ENCODE results near the gene AMH.
A peak's percentile ranks its signal among the peaks of the same experiment; 100 is the strongest.

The AMH gene

DNA sequence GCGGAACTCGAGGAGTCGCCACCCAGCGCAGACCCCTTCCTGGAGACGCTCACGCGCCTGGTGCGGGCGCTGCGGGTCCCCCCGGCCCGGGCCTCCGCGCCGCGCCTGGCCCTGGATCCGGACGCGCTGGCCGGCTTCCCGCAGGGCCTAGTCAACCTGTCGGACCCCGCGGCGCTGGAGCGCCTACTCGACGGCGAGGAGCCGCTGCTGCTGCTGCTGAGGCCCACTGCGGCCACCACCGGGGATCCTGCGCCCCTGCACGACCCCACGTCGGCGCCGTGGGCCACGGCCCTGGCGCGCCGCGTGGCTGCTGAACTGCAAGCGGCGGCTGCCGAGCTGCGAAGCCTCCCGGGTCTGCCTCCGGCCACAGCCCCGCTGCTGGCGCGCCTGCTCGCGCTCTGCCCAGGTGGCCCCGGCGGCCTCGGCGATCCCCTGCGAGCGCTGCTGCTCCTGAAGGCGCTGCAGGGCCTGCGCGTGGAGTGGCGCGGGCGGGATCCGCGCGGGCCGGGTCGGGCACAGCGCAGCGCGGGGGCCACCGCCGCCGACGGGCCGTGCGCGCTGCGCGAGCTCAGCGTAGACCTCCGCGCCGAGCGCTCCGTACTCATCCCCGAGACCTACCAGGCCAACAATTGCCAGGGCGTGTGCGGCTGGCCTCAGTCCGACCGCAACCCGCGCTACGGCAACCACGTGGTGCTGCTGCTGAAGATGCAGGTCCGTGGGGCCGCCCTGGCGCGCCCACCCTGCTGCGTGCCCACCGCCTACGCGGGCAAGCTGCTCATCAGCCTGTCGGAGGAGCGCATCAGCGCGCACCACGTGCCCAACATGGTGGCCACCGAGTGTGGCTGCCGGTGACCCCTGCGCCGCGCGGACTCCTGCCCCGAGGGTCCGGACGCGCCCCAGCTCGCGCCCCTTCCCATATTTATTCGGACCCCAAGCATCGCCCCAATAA is 2.3 kb downstream of the AMH start:
- no peak for DNase-seq

DNA sequence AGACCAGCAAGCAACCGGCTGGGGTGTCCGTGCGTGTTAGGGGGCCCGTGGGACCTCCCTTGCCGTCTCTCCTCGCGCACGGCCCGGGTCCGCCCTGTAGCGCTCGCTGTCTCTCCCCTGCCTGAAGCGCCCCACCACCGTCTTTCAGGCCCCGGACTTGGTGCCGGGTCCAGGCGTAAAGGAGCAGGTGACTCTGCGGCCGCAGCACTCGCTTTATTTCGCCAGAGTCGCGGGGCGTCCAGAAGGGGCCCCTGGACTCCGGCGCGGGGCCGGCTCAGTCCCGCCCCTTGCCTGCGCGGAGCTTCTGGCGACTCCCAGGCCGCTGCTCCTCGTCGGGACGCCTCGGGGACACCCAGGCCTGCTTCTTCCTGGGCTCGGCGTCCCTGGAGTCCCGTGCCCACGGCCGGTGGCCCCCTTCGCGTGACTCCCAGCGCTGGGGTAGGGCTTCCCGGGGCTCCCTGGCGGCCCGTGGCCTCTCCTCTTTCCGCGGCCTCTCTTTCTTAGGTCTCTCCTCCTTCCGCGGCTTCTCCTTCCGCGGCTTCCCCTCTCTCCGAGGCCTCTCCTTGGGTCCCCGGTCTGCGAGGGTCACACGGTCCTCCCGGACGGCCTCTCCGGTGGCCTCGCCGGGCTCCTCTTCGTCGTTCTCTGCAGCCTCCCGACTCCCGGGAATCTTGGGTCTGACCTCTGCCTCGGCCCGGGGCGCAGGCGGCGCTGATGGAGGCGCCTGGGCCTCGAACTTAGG is 3.1 kb downstream of the AMH start:
- no peak for DNase-seq

DNA sequence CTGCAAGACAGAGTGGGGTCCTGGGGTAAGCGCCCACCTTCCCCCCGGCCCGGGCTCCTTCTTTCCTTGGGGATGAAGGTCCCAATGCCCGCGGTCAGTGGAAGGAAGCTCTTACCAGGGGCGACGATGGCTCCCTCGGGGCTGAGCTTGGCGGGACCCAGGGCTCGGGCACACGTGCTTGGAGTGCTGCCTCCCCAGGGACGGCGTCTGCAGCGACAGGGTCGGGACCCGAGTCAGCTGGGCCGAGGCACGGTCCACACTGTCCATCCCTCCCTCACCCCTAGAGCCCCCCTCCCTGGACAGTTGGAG is 3.6 kb downstream of the AMH start:
- DNase-seq: peak; percentile 10

DNA sequence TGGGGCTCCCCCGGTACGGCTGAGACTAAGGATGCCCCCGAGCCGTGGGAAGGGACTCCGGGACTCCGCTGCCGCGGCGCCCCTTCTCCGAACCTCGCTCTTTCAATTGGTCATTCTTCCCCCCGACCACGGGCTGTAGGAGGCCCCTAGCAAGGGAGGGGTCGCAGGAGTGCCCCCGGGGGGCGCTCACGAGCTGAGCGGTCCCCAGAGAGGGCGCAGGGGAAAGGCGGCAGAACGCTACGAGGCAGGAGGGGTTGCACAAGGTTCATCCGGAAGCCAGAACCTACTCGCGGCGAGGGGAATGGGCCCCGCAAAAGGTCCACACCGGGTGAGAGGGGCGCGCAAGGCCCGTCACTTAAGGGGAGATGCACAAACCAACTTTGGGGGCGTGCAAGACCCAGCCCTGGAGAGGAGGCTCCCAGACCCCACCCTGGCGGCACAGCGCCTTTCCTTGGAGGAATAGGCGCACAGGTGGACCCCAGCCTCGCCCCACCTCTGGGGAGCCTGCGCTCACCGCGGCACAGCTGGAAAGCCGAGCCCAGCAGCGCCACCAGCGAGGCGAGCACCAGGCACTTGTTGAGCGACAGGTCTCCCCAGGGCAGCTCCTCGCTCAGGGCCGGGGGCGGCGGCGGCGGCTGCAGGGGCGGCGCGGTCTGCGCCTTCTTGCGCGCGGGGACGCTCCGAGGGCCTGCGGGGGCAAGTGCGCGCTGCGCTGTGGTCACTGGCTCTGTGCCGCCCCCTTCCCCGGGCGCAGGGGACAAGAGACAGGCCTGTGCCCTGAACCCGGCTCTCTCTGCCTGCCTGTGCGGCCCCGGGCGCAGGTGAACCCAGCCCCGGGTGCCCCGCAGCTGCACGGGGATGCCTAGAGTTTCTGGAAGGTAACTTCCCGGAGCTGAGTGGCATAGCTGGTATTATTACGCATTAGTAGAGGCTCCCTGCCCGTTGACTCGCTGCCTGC is 4.3 kb downstream of the AMH start:
- peak; percentile 49 for DNase-seq

DNA sequence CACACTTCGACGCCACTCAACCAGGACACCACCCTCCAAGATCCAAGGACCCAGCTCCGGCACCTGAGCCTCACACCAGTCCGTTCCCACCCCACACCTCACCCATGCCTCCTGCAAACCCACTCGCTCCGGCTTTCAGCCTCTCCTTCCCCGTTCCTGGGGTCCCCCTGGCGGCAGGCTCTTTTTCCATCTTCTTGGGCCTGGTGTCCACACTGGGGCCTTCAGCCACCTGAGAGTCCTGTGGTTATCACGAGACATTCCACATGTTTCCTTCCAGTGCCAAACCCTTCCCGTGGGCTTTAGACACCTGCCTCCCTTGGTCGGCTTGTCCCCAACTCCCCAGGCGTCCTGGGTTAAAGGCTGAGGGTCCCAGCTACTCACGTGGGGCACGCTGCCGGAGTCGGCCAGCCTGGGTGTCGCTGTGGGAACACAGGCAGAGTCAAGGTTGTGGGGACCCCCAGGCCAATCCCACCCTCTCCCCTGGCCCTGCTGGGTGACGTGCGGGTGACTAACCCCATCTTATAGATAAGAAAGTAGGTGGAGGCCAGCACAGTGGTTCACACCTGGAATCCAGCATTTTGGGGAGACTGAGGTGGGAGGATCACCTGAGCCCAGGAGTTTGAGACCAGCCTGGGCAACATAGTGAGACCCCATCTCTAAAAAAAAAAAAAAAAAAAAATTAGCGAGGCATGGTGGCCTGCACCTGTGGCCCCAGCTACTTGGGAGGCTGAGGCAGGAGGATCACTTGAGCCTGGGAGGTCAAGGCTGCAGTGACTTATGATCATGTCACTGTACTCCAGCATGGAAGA is 5.1 kb downstream of the AMH start:
- no peak for DNase-seq

DNA sequence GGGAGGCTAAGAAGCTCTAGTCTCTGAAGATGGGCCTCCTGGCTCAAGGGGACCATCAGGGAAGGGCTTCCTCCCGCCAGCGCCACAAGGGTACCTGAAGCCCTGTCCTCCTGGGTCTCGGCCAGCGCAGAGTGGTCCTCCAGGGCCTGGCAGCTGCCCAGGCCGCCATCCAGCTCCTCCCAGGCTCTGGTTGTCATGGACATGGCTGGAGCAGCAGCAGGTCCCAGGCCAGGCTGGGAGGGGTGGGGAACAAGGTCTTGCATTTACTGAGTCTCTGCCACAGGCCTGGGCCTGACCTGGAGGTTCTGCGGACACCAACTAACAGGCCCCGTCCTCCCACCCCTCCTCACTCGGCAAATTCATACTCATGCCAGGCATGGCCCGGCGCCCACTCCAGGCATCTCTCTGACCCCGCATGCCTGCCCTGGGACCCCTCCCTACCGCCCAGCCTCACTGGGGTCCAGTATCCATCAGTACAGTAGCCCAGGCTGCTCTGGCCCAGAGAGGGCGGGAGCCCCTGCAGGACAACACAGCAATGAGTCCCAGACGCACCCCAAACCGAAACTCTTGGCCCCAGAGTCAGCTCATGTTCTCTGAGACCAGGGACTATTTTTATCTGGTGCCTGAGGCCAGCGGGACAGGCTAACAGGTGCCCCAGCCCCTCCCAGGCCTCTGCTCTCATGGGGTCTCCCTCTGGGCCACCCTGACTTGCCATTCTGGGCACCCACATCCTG is 6.2 kb downstream of the AMH start:
- DNase-seq: no peak

DNA sequence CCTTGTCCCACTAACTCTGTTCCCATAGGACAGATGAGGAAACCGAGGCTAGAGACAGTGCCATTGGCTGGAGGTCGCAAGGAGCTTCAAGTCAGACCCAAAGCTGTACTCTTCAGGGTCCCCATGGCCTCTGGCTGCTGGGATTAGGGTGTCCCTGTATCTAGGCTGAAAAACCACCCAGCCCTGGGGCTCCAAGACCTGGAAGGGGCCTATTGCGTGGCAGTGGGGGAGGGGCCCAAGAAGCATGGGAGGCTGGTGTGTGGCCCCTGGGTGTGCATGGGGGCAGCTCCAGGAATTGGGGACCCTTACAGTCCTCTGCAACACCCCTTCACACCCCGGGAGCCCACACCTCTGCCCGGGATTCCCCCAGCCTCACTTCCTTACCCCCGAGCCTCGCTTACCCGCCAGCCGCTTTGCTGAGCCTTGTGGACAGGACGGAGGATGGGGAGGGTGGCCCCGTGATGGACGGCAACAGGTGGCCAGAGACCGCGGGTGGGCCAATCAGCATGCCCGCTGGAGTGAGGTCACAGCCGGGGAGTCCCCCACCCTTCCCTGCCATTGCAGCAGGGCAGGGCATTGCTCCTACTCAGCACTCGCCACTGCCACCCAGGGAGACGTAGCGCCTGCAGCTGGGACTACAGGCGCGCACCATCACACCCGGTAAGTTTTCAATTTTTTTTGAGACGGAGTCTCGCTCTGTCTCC is 7.0 kb downstream of the AMH start, which contains the start of gene JSRP1:
Gene JSRP1 (minus strand): TSS at position 436 of the 704 bp plus-strand sequence. CDS start 1,103 bp downstream, outside the sequence.
- no peak for DNase-seq

DNA sequence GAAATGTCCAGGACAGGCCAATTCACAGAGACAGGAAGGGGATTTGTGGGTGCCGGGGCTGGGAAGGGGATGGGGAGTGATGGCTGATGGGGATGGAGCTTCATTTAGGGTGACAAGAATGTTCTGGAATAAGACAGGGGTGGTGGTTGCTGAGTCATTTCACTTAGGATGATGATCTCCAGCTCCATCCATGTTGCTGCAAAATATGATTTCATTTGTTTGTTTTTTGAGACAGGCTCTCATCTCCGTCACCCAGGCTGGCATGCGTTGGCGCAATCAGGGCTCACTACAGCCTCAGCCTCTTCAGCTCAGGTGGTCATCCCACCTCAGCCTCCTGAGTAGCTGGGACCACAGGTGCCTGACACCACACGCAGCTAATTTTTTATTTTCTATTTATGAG is 10.2 kb downstream of the AMH start:
- no peak for DNase-seq

DNA sequence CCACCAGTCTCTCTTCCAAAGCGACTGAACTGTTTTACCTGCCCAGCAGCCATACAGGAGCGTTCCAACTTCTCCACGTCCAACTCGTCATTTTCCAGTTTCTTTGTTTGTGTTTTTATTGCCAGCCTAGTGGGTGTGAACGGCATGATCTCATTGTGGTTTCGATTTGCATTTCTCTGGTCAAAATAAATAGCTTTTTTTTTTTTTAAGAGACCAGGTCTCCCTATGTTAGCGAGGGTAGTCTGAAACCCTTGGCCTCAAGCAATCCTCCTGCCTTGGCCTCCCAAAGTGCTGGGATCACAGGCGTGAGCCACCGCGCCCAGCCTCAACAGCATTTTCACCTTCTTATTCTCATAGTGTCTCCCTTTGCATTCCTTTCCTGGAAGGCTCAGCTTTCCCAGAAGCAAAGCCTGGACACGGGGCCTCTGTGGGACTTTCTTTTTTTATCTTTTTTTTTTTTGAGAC is 11.2 kb downstream of the AMH start:
- DNase-seq: no peak

DNA sequence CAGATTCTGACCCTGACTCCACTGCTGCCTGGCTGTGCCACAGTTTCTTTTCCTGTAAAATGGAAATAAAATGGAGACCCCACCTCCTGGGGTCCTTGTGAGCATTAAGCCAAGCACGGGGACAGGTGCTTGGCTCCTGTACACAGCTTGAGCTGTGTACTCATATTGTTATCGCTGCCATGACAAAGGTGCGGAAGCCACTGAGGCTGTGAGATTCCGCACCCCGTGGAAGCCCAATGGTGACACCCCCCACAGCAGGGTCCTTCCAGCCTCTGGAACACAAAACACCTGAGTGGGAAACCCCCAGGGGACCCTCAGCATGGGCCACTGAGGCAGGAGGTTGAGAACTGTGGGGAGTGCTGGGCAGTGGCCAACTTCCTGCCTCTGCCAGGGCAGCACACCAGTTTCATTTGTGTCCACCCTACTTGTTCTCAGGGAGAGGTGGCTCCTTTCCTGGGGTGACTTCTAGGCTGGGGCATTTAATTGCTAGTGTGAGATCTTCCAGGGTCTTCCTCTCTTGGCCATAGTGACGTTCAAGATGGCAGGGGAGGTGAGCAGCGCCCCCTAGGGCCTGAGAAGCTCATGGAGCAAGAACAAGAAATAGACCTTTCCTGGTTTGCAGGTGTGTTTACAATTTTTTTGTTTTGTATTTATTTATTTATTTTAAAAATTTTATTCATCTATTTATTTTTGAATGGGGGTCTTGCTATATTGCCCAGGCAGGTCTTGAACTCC is 12.5 kb downstream of the AMH start:
- peak; percentile 62 for DNase-seq

DNA sequence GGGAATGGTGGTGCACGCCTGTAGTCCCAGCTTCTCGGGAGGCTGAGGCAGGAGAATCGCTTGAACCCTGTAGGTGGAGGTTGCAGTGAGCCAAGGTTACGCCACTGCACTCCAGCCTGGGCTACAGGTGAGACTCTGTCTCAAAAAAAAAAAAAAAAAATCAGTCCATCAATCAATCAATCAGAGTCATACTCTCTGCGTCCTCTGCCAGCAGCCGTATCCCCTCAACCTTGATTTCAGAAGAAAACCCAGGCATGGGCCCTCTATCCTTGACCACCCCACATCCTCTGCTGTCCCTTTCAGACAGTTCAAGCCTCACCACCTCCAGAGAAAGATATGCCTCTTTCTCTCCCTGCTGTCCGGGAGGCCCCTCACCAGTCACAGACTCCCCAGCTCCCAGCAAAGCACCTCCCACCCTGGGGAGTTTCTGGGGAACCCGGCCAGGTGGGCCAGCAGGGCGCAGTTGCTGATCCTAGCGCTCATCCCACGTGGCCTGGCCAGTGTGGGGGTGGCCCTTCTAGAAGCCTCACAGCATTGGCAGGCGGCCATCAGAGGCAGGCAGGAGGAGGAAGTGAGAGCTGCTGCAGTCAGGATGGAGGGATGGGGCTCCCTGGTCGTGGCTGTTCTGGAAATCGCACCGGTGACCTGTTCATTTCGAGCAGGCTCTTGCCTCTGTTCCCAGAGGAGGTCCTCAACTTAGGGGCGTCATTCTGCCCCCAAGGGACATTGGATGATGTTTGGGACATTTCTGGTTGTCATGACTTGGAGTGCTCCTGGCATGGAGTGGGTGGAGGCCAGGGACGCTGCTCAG is 17.3 kb downstream of the AMH start:
- no peak for DNase-seq

DNA sequence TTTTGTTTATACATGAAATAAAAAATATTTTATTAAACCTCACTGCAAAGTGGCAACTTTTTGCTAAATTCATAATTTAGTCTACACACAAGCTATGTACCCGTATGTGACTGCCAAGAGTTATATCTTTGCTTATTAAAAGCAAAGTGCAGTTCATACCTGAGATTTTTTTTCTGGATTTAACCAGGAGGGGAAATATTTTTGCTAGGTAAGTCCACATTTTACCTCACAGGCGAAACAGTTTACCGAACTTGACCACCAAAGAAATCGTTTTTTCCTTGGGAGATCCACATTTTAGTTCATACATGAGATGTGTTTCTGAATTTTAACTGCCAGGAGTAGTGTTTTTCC is 19.3 kb downstream of the AMH start:
- no peak for DNase-seq

DNA sequence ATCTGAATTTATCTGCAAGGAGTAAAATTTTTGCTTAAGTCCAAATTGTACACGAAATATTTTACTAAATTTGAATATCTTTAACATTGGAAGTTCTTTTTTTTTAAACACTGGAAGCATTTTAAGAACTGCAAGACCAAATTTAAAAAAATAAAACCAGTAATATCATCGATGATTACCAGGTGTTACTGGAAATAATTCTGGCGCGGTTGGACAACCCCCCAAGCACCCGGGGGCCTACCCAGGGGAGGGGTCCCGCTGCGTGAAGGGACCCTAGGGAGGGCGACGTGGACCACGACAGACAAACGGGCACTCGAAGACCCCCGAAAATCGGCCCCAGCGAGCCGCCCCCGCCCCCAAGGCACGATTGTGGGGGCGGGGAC is 19.7 kb downstream of the AMH start:
- no peak for DNase-seq

DNA sequence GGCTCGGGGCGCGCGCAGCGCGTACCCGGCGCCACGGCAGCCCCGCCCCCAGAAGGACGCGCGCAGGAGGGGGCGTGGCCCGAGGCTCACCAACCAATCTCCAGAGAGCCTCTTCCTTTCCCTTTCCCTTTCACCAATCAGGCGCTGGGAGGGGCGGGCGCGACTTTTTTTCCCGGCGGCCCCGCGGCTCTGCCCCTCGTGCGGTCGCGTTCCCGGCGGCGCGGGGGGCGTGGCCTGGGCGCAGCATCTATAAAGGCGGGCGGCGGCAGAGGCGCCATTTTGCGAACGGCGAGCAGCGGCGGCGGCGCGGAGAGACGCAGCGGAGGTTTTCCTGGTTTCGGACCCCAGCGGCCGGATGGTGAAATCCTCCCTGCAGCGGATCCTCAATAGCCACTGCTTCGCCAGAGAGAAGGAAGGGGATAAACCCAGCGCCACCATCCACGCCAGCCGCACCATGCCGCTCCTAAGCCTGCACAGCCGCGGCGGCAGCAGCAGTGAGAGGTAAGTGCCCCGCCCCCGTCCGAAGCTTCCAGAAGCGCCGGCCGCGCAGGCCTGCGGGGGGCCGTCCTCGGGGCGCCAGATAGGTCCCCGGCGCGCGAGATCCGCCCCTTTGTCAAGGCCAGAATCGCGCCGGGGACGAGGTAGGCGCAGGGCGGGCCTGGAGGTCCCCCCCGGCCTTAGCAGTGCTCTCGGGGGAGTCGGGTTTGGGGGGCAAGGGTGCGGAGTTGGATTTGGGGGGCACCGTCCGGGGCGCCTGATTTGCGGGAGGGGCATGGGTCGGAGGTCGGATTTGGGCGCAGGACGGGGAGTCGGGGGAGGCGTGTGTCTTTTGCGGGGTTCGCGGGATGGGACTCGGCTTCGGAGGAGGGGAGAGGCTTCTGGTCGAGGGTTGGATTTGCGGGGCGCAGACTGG is 20.4 kb downstream of the AMH start:
- peak; percentile 98 for DNase-seq

DNA sequence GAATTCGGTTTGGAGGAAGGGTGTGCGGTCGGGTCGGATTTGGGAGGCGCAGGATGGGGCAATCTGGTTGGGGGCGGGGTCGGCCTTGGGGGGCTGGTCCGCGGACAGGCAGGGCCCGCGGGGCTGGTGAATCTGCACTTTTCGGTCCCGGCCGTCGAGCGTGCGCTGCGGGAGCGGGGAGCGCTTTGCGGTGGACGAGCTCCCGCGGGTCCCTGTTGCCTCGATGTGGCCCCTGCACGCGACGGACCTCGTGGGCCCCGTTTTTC is 21.0 kb downstream of the AMH start:
- no peak for DNase-seq

DNA sequence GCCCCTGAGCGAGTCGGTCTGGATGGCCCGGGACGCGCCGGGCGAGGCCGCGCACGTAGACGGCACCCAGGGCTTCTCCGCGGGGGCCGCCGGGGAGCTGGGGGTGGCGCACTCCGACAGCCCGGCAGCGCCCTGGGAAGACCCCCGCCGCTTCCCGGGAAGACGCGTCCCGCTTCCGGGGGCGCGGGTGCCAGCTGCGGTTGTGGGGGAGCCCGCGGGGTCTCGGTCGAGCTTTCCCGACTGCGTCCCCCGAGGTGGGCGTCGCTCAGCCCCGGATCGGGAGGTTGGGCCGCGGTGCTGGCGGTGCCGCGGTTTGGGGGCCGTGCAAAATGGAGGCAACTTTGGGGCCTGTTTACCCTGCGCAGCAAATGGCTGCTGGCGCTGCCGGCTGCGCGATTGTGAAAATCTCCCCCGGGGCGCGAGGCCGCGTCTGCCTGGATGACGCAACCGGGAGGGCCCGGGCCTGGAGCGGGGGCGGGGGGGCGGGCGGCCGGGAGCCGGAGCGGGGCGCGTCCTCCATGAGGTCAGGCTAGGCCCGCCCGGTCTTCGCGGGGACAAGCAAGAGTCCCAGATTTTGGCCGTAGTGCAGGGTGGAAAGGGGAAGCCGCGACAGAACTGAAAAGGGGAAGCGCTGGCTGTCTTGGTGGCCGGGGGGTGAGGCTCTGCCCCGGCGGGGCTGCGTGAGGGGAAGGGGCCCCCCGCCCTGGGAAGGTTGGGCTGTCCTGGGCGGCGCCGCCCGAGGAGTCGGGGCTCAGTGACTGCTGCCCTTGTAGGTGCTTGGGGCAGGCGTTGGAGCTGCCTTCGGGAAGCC is 21.5 kb downstream of the AMH start:
- peak; percentile 76 for DNase-seq
